A549 (cell line): Measurements from ENCODE around the gene ANXA2.

Experiments
- HOXA7 ChIP-seq: fragments of 250-450 bp; sonication (Bioruptor Pico); IDR thresholded peaks from 2 replicates; pipeline ENCODE4 v1.5.0; 2020; ENCODE audit warnings: mild to moderate bottlenecking, moderate library complexity
- MYC ChIP-seq: IDR thresholded peaks from 2 replicates; pipeline ENCODE4 v1.6.1; 2012; ENCODE audit warnings: mild to moderate bottlenecking, inconsistent platforms, low read length, improper control_type of control experiment, borderline replicate concordance
- NR3C1 ChIP-seq: fragments of >200 bp; sonication (Bioruptor Twin); formaldehyde crosslinking; IDR thresholded peaks from 3 replicates; pipeline ENCODE4 v1.6.1; 2017
- POLR2A ChIP-seq: IDR thresholded peaks from 2 replicates; pipeline ENCODE4 v1.6.1; 2012; ENCODE audit warnings: mild to moderate bottlenecking, low read length
- TF ChIP-seq, protein P1 (sequence below): fragments of >200 bp; sonication (Bioruptor Twin); formaldehyde crosslinking; IDR thresholded peaks from 3 replicates; pipeline ENCODE4 v1.5.1; 2016
- TF ChIP-seq, protein P2 (sequence below): IDR thresholded peaks from 2 replicates; pipeline ENCODE4 v1.6.1; 2012

DNA sequence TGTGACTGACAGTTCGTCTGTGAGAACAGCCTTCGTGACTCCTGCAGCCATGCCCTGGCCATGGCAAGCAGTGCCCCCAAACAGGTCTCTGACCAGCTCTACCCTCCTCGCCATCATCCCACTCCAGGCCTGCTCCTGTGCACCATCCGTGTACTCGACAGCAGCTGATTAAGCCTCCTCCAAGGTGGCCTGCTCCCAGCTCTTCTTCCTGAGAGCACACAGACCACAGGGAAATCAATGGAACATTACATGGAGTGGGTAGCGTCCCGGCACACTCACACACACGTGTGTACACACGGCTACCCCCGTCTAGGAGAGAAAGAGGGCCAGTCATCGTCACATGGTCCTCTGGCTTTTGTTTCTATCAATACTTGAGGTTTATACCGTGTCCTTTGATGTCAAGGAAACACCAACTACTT, 21.1 kb downstream of the ANXA2 start:
- TF ChIP-seq, protein P1, sequence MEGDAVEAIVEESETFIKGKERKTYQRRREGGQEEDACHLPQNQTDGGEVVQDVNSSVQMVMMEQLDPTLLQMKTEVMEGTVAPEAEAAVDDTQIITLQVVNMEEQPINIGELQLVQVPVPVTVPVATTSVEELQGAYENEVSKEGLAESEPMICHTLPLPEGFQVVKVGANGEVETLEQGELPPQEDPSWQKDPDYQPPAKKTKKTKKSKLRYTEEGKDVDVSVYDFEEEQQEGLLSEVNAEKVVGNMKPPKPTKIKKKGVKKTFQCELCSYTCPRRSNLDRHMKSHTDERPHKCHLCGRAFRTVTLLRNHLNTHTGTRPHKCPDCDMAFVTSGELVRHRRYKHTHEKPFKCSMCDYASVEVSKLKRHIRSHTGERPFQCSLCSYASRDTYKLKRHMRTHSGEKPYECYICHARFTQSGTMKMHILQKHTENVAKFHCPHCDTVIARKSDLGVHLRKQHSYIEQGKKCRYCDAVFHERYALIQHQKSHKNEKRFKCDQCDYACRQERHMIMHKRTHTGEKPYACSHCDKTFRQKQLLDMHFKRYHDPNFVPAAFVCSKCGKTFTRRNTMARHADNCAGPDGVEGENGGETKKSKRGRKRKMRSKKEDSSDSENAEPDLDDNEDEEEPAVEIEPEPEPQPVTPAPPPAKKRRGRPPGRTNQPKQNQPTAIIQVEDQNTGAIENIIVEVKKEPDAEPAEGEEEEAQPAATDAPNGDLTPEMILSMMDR: no peak
- TF ChIP-seq MYC (peak; percentile 40; the same call in 1 of the 2 replicates), POLR2A (no peak), NR3C1 (no peak), HOXA7 (peak; percentile 73; the same call in 1 of the 2 replicates)
- TF ChIP-seq, protein P2, sequence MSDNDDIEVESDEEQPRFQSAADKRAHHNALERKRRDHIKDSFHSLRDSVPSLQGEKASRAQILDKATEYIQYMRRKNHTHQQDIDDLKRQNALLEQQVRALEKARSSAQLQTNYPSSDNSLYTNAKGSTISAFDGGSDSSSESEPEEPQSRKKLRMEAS: peak; percentile 51
